NCI-H1105 (cell line): Measurements from ENCODE around the gene CD99.
"Not testable (repeated sequence)": the region's sequence is repeated elsewhere in the genome, so short reads cannot be mapped to it uniquely, and the experiment has no call there.

Source experiments
- DNase-seq: peaks from one replicate; lab custom pipeline; 2025; lab: John Stamatoyannopoulos, UW

CD99 gene

GRCh38 chrX:2732649-2733048, 41.6 kb downstream of the CD99 start:
- DNase-seq: no peak

- no peak for DNase-seq
Measured at GRCh38 chrX:2733286-2733685, 42.2 kb downstream of the CD99 start.

GRCh38 chrX:2735270-2735669, 44.2 kb downstream of the CD99 start:
- DNase-seq: no peak

- DNase-seq: no peak
Measured at GRCh38 chrX:2740672-2741071, 49.6 kb downstream of the CD99 start.

- no peak for DNase-seq
Measured at GRCh38 chrX:2741386-2741785, 50.3 kb downstream of the CD99 start.

GRCh38 chrX:2746250-2746649, 55.2 kb downstream of the CD99 start:
- not testable (repeated sequence) for DNase-seq

- DNase-seq: no peak
Measured at GRCh38 chrX:2748171-2748814, 57.2 kb downstream of the CD99 start.

- no peak for DNase-seq
Measured at GRCh38 chrX:2748815-2749188, 57.7 kb downstream of the CD99 start.

- no peak for DNase-seq
Measured at GRCh38 chrX:2751291-2751690, 60.2 kb downstream of the CD99 start.

GRCh38 chrX:2751874-2752300, 60.8 kb downstream of the CD99 start, which contains the start of gene XG:
Gene XG (plus strand): TSS chrX:2752040. CDS start chrX:2752275, 235 bp downstream.
- DNase-seq: not testable (repeated sequence)

GRCh38 chrX:2752441-2752840, 61.3 kb downstream of the CD99 start:
- not testable (repeated sequence) for DNase-seq

- not testable (repeated sequence) for DNase-seq
Measured at GRCh38 chrX:2755163-2755715, 64.1 kb downstream of the CD99 start.

- no peak for DNase-seq
Measured at GRCh38 chrX:2756548-2756947, 65.5 kb downstream of the CD99 start.

- DNase-seq: no peak
Measured at GRCh38 chrX:2761246-2761645, 70.2 kb downstream of the CD99 start.

- DNase-seq: not testable (repeated sequence)
Measured at GRCh38 chrX:2762671-2763070, 71.6 kb downstream of the CD99 start.

- DNase-seq: not testable (repeated sequence)
Measured at GRCh38 chrX:2764766-2765548, 73.9 kb downstream of the CD99 start.

- no peak for DNase-seq
Measured at GRCh38 chrX:2765549-2765830, 74.4 kb downstream of the CD99 start.

GRCh38 chrX:2766906-2767305, 75.8 kb downstream of the CD99 start:
- no peak for DNase-seq

- DNase-seq: no peak
Measured at GRCh38 chrX:2767631-2768455, 76.7 kb downstream of the CD99 start.

- no peak for DNase-seq
Measured at GRCh38 chrX:2769615-2770014, 78.5 kb downstream of the CD99 start.

- DNase-seq: not testable (repeated sequence)
Measured at GRCh38 chrX:2773166-2774055, 82.3 kb downstream of the CD99 start.
